HK-2 (cell line): Measurements from ENCODE around the gene SLC44A4.
A peak's percentile ranks its signal among the peaks of the same experiment; 100 is the strongest.
"Not testable (repeated sequence)": the region's sequence is repeated elsewhere in the genome, so short reads cannot be mapped to it uniquely, and the experiment has no call there.

Source experiments
- DNase-seq: peaks from one replicate; pipeline ENCODE4 v3.0.0-alpha.2; 2018; ENCODE audit not compliant: unreplicated experiment

Gene SLC44A4

DNA sequence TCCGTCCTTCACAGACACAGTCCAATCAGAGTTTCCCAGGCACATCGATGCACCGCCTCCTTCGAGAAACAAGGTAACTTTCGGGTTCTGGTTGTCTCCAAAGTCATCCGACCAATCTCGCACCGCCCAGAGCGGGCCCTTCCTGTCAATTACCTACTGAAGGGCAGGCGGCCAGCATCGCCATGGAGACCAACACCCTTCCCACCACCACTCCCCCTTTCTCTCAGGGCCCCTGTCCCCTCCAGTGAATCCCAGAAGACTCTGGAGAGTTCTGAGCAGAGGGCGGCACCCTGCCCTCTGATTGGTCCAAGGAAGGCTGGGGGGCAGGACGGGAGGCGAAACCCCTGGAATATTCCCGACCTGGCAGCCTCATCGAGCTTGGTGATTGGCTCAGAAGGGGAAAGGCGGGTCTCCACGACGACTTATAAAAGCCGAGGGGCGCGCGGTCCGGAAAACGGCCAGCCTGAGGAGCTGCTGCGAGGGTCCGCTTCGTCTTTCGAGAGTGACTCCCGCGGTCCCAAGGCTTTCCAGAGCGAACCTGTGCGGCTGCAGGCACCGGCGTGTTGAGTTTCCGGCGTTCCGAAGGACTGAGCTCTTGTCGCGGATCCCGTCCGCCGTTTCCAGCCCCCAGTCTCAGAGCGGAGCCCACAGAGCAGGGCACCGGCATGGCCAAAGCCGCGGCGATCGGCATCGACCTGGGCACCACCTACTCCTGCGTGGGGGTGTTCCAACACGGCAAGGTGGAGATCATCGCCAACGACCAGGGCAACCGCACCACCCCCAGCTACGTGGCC is 51.3 kb downstream of the SLC44A4 start, which contains the start of gene HSPA1B:
Gene HSPA1B (plus strand): TSS at position 453 of the 794 bp plus-strand sequence. CDS start 213 bp downstream, at position 666.
- DNase-seq, result peak; percentile 98

- peak; percentile 73 for DNase-seq
These were observed 52.0 kb downstream of the SLC44A4 start for GRCh38 chr6:31826793-31827285.

DNA sequence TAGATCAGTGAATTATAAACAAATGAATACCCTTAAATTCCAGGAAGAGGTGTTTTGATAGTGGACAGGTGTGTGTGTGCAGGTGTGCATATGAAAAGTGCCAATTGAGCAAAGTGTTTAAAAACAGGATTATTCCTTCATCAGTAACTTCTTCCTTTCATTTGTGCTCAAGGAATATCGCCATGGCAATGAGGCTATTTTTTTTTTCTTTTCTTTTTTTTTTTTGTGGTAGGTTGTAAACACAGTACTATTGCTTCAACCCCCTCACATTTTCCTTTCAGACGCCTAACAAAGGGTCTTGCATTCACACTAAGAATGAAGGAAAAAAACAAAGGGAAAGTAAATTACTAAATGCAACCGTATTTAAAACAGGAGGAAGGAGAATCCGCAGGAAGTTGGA is 53.2 kb downstream of the SLC44A4 start:
- DNase-seq, result no peak

DNA sequence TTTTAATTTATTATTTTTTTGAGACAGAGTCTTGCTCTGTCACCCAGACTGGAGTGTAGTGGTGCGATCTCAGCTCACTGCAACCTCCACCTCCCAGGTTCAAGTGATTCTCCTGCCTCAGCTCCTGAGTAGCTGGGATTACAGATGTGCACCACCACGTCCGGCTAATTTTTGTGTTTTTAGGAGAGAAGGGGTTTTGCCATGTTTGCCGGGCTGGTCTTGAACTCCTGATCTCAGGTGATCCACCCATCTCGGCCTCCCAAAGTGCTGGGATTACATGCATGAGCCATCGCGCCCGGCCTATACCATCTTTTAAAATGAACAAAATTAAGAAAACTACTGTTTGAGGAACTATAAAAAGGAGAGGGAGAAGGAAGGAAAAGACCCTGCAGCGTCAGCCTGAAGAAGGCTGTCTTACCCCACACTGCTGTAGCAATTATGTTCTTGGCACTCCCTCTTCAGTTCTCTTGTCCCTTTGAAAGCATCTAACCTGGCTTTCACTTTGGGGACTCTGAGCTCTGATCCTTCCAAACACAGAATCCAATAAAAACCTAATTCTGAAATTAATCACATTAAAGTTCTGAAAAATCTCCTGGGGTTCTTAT is 55.1 kb downstream of the SLC44A4 start:
- not testable (repeated sequence) for DNase-seq

DNA sequence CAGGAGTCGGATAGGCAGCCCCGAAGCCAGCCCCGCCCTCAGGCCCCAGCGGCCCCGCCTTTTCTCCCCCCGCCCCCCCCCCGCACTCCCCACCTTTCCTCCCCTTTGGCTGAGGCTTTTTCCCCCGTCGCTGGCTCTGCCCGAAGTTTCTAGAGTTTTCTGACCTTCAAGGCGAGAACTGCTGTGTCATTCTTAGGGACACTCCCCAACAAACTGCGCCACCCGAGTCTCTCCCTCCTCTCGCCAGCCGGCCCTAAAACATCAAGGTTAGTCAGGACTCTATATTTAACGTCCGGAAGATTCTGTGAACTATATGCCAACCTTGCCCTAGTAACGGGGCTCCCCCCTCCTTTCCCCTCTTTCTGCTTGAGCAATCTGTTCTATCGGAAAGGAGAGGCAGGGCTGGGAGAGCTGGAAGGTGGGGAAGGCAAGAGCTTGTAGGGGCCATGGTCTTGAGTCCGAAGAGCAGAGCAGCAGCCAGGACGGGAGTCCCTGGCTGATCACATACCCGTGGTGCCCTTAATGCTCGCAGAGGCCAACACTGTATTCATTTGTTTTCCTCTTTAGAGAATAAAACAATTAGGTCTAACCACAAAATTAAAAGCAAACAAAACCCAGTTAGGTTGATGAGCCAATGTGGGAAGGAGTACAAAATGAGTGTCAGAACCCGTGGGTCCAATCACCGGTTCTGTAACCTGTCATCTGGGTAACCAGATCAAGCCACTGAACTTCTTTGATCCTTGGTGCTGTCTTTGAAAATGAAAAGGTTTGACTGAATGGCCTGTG is 56.6 kb downstream of the SLC44A4 start:
- peak; percentile 76 for DNase-seq

DNA sequence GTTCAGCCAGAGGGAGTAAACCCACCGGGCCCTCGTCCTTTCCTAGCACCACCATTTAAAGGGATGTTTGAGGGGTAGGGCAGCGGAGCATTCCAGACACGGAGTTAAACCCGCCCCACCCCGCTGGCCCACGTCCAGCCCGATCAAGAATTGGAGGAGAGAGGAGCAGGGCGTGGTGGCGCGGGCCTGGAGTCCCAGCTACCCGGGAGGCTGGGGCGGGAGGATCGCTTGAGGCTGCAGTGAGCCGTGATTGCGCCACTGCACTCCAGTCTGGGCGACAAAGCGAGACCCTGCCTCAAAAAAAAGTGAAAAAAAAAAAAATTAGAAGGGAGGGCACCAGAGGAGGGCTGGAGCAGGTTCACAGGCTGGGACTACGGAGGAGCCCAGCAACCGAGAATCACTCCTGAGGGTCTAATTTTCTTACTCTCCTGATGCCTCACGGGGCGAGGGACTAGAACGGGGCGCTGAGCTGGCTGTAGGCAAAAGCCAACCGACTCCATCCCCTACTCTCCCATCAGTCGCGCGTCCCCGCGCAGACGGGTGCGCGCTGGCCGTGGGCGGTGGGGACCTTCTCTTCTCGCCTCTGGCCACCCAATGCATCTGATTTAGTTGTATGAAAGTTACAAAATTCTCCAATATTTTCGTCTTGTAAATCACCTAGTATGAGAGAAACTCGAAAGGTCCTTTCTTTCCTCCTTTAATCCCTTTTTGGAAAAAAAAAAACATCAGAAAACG is 57.3 kb downstream of the SLC44A4 start:
- no peak for DNase-seq

DNA sequence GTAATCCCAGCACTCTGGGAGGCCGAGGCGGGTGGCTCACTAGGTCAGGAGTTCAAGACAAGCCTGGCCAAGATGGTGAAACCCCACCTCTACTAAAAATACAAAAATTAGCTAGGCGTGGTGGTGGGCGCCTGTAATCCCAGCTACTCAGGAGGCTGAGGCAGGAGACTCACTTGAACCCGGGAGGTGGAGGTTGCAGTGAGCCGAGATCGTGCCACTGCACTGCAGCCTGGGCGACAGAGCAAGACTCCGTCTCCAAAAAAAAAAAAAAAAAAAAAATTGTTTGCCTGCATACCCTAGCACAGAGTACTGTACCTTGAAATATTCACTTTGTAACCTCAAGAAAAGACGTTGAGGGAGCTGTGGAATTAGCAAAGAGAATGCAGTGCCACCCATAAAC is 58.4 kb downstream of the SLC44A4 start:
- not testable (repeated sequence) for DNase-seq

DNA sequence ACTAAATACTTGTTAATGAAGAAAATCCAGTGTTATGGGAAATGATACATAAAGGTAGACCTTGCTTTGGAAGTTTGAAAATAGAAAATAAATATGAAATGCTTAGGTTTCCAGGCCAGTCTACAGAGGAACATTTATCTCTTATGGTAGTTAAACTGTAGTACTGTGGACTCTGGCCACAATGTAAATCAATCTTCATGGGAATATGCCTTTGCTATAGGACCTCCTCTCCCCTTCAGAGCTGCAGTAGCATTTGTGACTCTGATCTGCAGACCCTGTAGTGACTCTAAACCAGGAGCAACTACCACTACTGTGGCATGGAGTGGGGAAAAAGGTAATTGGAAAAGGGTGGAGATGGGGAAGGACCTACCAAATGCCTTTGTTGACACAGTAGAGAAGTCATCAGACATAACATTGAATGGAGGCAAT is 58.9 kb downstream of the SLC44A4 start:
- no peak for DNase-seq

- not testable (repeated sequence) for DNase-seq
These were observed 60.8 kb downstream of the SLC44A4 start for GRCh38 chr6:31817929-31818511.

- not testable (repeated sequence) for DNase-seq
These were observed 61.5 kb downstream of the SLC44A4 start for GRCh38 chr6:31817133-31817928.

- DNase-seq, result peak; percentile 98
These were observed 63.6 kb downstream of the SLC44A4 start, which contains the start of the genes HSPA1A and HSPA1L for GRCh38 chr6:31815025-31815838. TSS of gene HSPA1A (plus strand) at chr6:31815543. CDS start at chr6:31815757, 214 bp downstream. TSS of gene HSPA1L (minus strand) at chr6:31815283. CDS start at chr6:31811972, 3,311 bp downstream.

DNA sequence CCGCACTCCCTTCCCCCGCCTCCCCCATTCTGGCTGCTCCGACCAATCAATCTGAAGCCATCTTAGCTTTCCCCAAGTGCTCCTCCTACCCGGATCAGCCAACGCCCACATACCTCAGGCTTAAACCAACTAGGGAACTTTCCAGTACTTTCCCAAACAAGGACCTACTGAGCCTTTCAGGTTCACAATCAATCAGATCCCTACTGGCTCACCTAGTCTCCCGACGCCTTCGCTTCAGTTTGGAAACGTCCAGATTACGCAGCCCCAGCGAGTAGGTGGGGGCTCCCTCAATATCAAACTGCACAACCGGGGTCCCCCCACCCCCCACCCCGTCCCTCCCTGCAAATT is 64.1 kb downstream of the SLC44A4 start:
- DNase-seq, result peak; percentile 94

GRCh38 chr6:31813465-31813849 is 65.3 kb downstream of the SLC44A4 start:
- DNase-seq, result no peak
